ENCODE data around the gene CCN5. TPM values are rescaled to one million over a fixed set of nuclear protein-coding genes. Genes with fewer than 3 reads are reported as not detected.

Gene CCN5
- polyA plus RNA-seq, 1 experiment: 2.0 TPM

GRCh38 chr20:44770484-44771171, 55.5 kb downstream of the CCN5 start:
- peaks cover 8% of the 10 kb centered on the region for H3K27me3 ChIP-seq (ENCODE audit: control insufficient read depth, insufficient read depth, low read length)
- H3K4me3 ChIP-seq (ENCODE audit: low read depth, low read length): no peak overlapping the region
- no peak for DNase-seq (ENCODE audit: low read depth)
- POLR2A ChIA-PET: no interaction called here
- H3K36me3 ChIP-seq (ENCODE audit: control insufficient read depth, insufficient read depth, low read length): no peaks in the 10 kb centered on the region
- TF ChIP-seq CTCF (IDR thresholded peaks at IDR 0.05; ENCODE audit: insufficient read depth, low read depth, low read length): no peak
- CTCF ChIA-PET: interaction anchor here (1.1 to 1.7 kb wide), 2 partner anchors 19 to 166 kb away, joined by 3 to 5 read pairs; no protein-coding TSS in a partner anchor

- peaks cover 6% of the 10 kb centered on the region for H3K27me3 ChIP-seq (ENCODE audit: control insufficient read depth, insufficient read depth, low read length)
- no peaks in the 10 kb centered on the region for H3K36me3 ChIP-seq (ENCODE audit: control insufficient read depth, insufficient read depth, low read length)
- no peak overlapping the region for H3K4me3 ChIP-seq (ENCODE audit: low read depth, low read length)
- no peak for DNase-seq (ENCODE audit: low read depth)
- no peak for TF ChIP-seq CTCF (IDR thresholded peaks at IDR 0.05; ENCODE audit: insufficient read depth, low read depth, low read length)
- ChIA-PET POLR2A (no interaction called here), CTCF (interaction anchor here (1.7 kb wide), 1 partner anchor 20 kb away, joined by 5 read pairs; no protein-coding TSS in a partner anchor)
These were observed 56.0 kb downstream of the CCN5 start for GRCh38 chr20:44771172-44771535.

- peaks cover 5% of the 10 kb centered on the region for H3K27me3 ChIP-seq (ENCODE audit: control insufficient read depth, insufficient read depth, low read length)
- DNase-seq (ENCODE audit: low read depth): no peak
- H3K4me3 ChIP-seq (ENCODE audit: low read depth, low read length): no peak overlapping the region
- ChIA-PET CTCF (interaction anchor here (0.6 kb wide), 1 partner anchor 13 kb away, joined by 3 read pairs; no protein-coding TSS in a partner anchor), POLR2A (no interaction called here)
- no peak for TF ChIP-seq CTCF (IDR thresholded peaks at IDR 0.05; ENCODE audit: insufficient read depth, low read depth, low read length)
- no peaks in the 10 kb centered on the region for H3K36me3 ChIP-seq (ENCODE audit: control insufficient read depth, insufficient read depth, low read length)
These were observed 57.5 kb downstream of the CCN5 start for GRCh38 chr20:44772636-44773035.

GRCh38 chr20:44773070-44773829, 58.1 kb downstream of the CCN5 start:
- CTCF ChIA-PET: no interaction called here
- no peak for TF ChIP-seq CTCF (IDR thresholded peaks at IDR 0.05; ENCODE audit: insufficient read depth, low read depth, low read length)
- Histone ChIP-seq H3K36me3 (ENCODE audit: control insufficient read depth, insufficient read depth, low read length) (no peaks in the 10 kb centered on the region), H3K27me3 (ENCODE audit: control insufficient read depth, insufficient read depth, low read length) (peaks cover 5% of the 10 kb centered on the region), H3K4me3 (ENCODE audit: low read depth, low read length) (no peak overlapping the region)
- no peak for DNase-seq (ENCODE audit: low read depth)
- POLR2A ChIA-PET: no interaction called here

GRCh38 chr20:44776980-44777379, 61.8 kb downstream of the CCN5 start:
- TF ChIP-seq CTCF (IDR thresholded peaks at IDR 0.05; ENCODE audit: insufficient read depth, low read depth, low read length): no peak
- no peak for DNase-seq (ENCODE audit: low read depth)
- H3K4me3 ChIP-seq (ENCODE audit: low read depth, low read length): no peak overlapping the region
- H3K27me3 ChIP-seq (ENCODE audit: control insufficient read depth, insufficient read depth, low read length): peaks cover 3% of the 10 kb centered on the region
- ChIA-PET CTCF (interaction anchor here (0.9 to 1.3 kb wide), 2 partner anchors 9 to 12 kb away, joined by 3 to 4 read pairs; no protein-coding TSS in a partner anchor), POLR2A (no interaction called here)
- H3K36me3 ChIP-seq (ENCODE audit: control insufficient read depth, insufficient read depth, low read length): no peaks in the 10 kb centered on the region
